ENCODE data around the gene CFAP100.

GRCh38 chr3:126424039-126424717 lies 29.5 kb downstream of the CFAP100 start:
- TF ChIP-seq ZNF354C (tag by site-specific recombination; IDR thresholded peaks at IDR 0.05; ENCODE audit: borderline replicate concordance, low read depth) (no peak), CTCF (tag by site-specific recombination; IDR thresholded peaks at IDR 0.05) (no peak), OVOL3 (tag by site-specific recombination; IDR thresholded peaks at IDR 0.05) (no peak), ZNF394 (tag by site-specific recombination; IDR thresholded peaks at IDR 0.05; ENCODE audit: borderline replicate concordance) (no peak), MZF1 (tag by site-specific recombination; IDR thresholded peaks at IDR 0.05; ENCODE audit: borderline replicate concordance) (no peak), ZNF133 (tag by site-specific recombination; IDR thresholded peaks at IDR 0.05) (no peak), REST (tag by site-specific recombination; IDR thresholded peaks at IDR 0.05) (no peak), TRIM28 (IDR thresholded peaks at IDR 0.05; ENCODE audit: borderline replicate concordance, low read length) (no peak), KLF16 (tag by site-specific recombination; IDR thresholded peaks at IDR 0.05) (no peak), ZNF24 (tag by site-specific recombination; IDR thresholded peaks at IDR 0.05) (no peak), ZNF518A (tag by site-specific recombination; conservative IDR thresholded peaks at IDR 0.05; ENCODE audit: low read depth) (no peak), ZNF121 (tag by site-specific recombination; IDR thresholded peaks at IDR 0.05) (no peak), ZNF274 (IDR thresholded peaks at IDR 0.05; ENCODE audit: low read length) (no peak), ZNF274 (tag by site-specific recombination; IDR thresholded peaks at IDR 0.05; ENCODE audit: borderline replicate concordance) (no peak)
